Naive B cell (primary cell): Measurements from ENCODE around the gene CST6. TPM values are rescaled to one million over a fixed set of nuclear protein-coding genes. Genes with fewer than 3 reads are reported as not detected.

ENCODE experiments used
- ATAC-seq, 2 donors: fragments of 150-1000 bp; cut with Tn5 transposase; 2 replicates each; pipeline ENCODE4 v1.10.0; 2021; ENCODE audit warnings: low read depth in 2 of 2, mild to moderate bottlenecking in 2 of 2, moderate library complexity in 2 of 2
- DNase-seq: peaks from one replicate; pipeline ENCODE4 v3.0.0; 2022
- H3K27ac Mint-ChIP-seq, 6 donors: one replicate each; pipeline ENCODE4 v1.8.0; 2020 to 2022; ENCODE audit warnings: mild to moderate bottlenecking in 6 of 6, mixed read lengths in 6 of 6, moderate library complexity in 5 of 6, inconsistent platforms in 2 of 6
- H3K27me3 Mint-ChIP-seq, 3 donors: one replicate each; pipeline ENCODE4 v1.8.0; 2021 to 2022; ENCODE audit warnings: mixed read lengths in 3 of 3, mild to moderate bottlenecking in 1 of 3
- H3K36me3 Mint-ChIP-seq, 2 donors: one replicate each; pipeline ENCODE4 v1.8.0; 2020 to 2022; ENCODE audit warnings: mixed read lengths in 2 of 2, inconsistent platforms in 1 of 2, mild to moderate bottlenecking in 1 of 2
- H3K4me1 Mint-ChIP-seq, 3 donors: one replicate each; pipeline ENCODE4 v1.8.0; 2020 to 2022; ENCODE audit warnings: mixed read lengths in 3 of 3, inconsistent platforms in 1 of 3, mild to moderate bottlenecking in 1 of 3, moderate library complexity in 1 of 3
- H3K4me3 Mint-ChIP-seq, 8 donors: one replicate each; pipeline ENCODE4 v1.8.0; 2020 to 2022; ENCODE audit warnings: mild to moderate bottlenecking in 8 of 8, mixed read lengths in 8 of 8, moderate library complexity in 8 of 8, inconsistent platforms in 2 of 8
- H3K9me3 Mint-ChIP-seq, 7 donors: one replicate each; pipeline ENCODE4 v1.8.0; 2020 to 2022; ENCODE audit warnings: mixed read lengths in 7 of 7, mild to moderate bottlenecking in 5 of 7, inconsistent platforms in 2 of 7, moderate library complexity in 1 of 7
- polyA plus RNA-seq, 6 donors: library from polyadenylated mRNA; unstranded; fragments of 300-500 nt; fragmentation: Illumina TruSeq; gene quantifications; one replicate each; pipeline ENCODE4 v1.2.3, GENCODE V29; 2021; ENCODE audit warnings: low read depth in 6 of 6

CST6 gene
- polyA plus RNA-seq, 6 donors from 2014 or later: not detected

DNA sequence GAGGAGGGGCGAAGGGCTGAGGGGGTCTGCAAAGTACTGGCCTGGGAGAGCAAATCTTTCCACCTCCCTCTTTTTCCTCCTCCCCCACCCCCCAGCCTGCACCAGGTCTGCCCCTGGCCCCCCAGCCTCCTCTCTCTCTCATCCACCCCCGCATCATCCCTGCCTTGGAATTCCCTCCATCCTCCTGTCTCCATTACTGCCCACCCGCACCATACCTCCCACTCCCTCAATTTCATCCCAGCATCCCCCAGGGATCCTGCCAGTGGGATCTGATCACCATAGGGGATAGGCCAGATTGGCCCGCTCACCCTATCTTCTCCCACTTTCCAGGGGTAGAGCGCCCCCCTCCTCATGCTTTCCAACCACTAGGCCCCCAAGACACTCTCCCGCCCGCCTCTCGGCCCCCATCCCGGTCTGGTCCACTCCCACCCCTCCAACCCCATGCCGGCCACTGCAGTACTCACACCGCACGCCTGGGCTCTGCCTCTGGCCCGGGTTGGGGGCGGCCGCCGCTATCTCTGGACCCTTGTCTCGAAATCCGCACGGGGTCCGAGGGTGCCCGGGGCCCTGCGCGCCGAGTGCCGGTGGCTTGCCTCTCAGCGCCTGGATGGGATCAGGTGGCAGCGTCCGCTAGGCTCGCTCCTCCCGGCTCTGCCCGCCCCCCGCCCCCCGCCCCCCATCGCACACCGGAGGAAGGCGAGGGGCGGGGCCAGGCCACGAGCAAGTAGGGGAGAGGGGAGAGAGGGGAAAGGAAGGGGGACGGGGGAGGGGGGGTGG, 36.9 kb downstream of the CST6 start, which contains the start of gene GAL3ST3:
Gene GAL3ST3, minus strand, starts transcription at position 615 of the 777 bp plus-strand sequence. CDS start 3,746 bp downstream, outside the sequence.
- DNase-seq: no peak
- peaks cover 0 to 19% (median 8%) of the 10 kb centered on the region in 3 donors for H3K27me3 Mint-ChIP-seq
- H3K4me3 Mint-ChIP-seq: peak within 1 kb of the TSS in 7 of 8 donors; percentile 29 to 74 (median 41)
- H3K27ac Mint-ChIP-seq: peak within 1 kb of the TSS in 2 of 6 donors; percentile 18 to 26
- H3K9me3 Mint-ChIP-seq: peaks cover 0 to 1% (median 0%) of the 10 kb centered on the region in 7 donors
- no peak for ATAC-seq
- H3K36me3 Mint-ChIP-seq: no peaks in the 10 kb centered on the region
- H3K4me1 Mint-ChIP-seq: peaks cover 45 to 47% (median 47%) of the 10 kb centered on the region in 3 donors

GRCh38 chr11:66050581-66051231, 38.9 kb downstream of the CST6 start:
- peaks cover 0 to 19% (median 8%) of the 10 kb centered on the region in 3 donors for H3K27me3 Mint-ChIP-seq
- H3K9me3 Mint-ChIP-seq: peaks cover 0 to 1% (median 0%) of the 10 kb centered on the region in 7 donors
- H3K27ac Mint-ChIP-seq: peak overlapping the region in 3 of 6 donors; percentile 72 to 96 (median 90)
- DNase-seq (no peak), ATAC-seq (no peak)
- peaks cover 39% of the 10 kb centered on the region in 3 donors for H3K4me1 Mint-ChIP-seq
- peaks cover 0 to 4% of the 10 kb centered on the region in 2 donors for H3K36me3 Mint-ChIP-seq
- peak overlapping the region; percentile 92 to 100 (median 98) for H3K4me3 Mint-ChIP-seq

DNA sequence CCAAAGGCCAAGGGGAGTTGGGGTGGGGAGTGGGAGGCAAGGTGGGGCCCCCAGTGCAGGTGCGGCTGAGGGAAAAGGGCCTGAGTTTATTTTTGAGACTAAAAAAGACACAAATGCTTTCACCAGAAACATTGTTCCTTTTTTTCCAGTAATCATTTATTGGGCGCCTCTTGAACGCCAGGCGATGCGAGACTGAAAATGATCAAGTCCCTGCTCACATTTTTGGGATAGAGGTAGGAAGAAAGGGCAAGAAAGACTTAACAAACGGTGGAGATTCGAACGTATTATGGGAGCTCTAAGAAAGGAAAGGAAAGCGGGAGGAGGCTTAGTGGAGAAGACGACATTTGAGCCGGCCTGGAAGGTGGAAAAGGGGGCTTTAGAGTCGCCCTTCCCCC, 39.6 kb downstream of the CST6 start:
- Mint-ChIP-seq H3K36me3 (peaks cover 0 to 5% of the 10 kb centered on the region in 2 donors), H3K9me3 (peaks cover 0 to 1% (median 0%) of the 10 kb centered on the region in 7 donors), H3K27me3 (peaks cover 0 to 19% (median 8%) of the 10 kb centered on the region in 3 donors), H3K4me3 (peak overlapping the region; percentile 92 to 100 (median 98)), H3K4me1 (peaks cover 36 to 38% (median 38%) of the 10 kb centered on the region in 3 donors), H3K27ac (peak overlapping the region; percentile 26 to 97 (median 90))
- DNase-seq (no peak), ATAC-seq (no peak)

DNA sequence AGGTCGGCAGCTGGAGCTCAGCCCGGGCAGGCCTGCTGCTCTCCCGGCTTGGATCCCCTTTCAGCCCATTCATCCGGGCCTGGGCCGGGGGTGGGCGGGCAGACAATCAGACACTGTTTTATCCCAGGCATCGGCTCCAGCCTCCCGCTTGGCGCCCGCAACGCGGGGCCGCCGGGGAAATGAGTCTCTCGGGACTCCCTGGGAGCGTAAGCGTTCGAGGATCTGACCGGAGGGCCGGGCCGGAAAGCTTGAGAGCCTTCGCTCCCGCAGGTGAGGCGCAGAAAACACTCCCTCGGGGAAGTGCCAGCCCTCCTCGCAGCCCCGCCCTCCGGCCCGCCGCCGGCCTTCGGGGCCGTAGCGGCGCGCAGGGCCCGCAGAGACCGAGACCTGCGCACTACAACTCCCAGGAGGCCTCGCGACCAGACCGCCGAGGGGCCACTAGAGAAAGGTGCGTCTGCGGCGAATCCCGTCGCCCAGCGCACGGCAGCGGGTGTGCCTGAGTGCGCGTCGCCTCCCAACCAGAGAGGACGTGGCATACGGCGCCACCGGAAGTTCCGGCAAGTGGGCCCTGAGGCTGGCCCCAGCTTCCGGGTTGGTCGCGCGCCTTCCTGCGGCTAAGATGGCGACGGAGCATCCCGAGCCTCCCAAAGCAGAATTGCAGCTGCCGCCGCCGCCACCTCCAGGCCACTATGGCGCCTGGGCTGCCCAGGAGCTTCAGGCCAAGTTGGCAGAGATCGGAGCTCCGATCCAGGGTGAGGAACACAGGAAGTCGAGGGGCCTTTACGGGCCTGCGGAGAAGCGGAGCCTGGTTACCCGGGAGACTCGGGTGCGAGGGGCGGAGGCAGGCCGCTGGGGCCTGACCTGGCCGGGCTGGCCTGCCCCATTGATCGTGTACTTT, 40.2 kb downstream of the CST6 start, which contains the start of gene SF3B2:
Gene SF3B2, plus strand, starts transcription at position 599 of the 898 bp plus-strand sequence. Its CDS starts 21 bp downstream, at position 620.
- ATAC-seq (peak; percentile 93), DNase-seq (peak; percentile 95)
- H3K27ac Mint-ChIP-seq: peak within 1 kb of the TSS; percentile 95 to 99 (median 97)
- peaks cover 1 to 9% of the 10 kb centered on the region in 2 donors for H3K36me3 Mint-ChIP-seq
- peaks cover 0 to 1% (median 0%) of the 10 kb centered on the region in 7 donors for H3K9me3 Mint-ChIP-seq
- H3K4me3 Mint-ChIP-seq: peak within 1 kb of the TSS; percentile 92 to 100 (median 99)
- H3K4me1 Mint-ChIP-seq: peaks cover 36 to 38% (median 38%) of the 10 kb centered on the region in 3 donors
- peaks cover 0 to 19% (median 8%) of the 10 kb centered on the region in 3 donors for H3K27me3 Mint-ChIP-seq

GRCh38 chr11:66052664-66052982, 40.8 kb downstream of the CST6 start:
- peaks cover 0 to 18% (median 8%) of the 10 kb centered on the region in 3 donors for H3K27me3 Mint-ChIP-seq
- H3K4me1 Mint-ChIP-seq: peaks cover 36 to 38% (median 38%) of the 10 kb centered on the region in 3 donors
- H3K27ac Mint-ChIP-seq: peak overlapping the region; percentile 92 to 99 (median 96)
- ATAC-seq: no peak
- H3K4me3 Mint-ChIP-seq: peak overlapping the region; percentile 92 to 100 (median 99)
- peaks cover 6 to 9% of the 10 kb centered on the region in 2 donors for H3K36me3 Mint-ChIP-seq
- H3K9me3 Mint-ChIP-seq: peaks cover 0 to 1% (median 0%) of the 10 kb centered on the region in 7 donors
- DNase-seq: no peak

- Mint-ChIP-seq H3K4me1 (peaks cover 30 to 37% (median 31%) of the 10 kb centered on the region in 3 donors), H3K27me3 (no peaks in the 10 kb centered on the region), H3K9me3 (peaks cover 0 to 1% (median 0%) of the 10 kb centered on the region in 7 donors), H3K27ac (peak overlapping the region in 2 of 6 donors; percentile 60 to 77), H3K36me3 (peaks cover 11 to 19% of the 10 kb centered on the region in 2 donors), H3K4me3 (peak overlapping the region in 1 of 8 donors; percentile 84)
- DNase-seq (no peak), ATAC-seq (no peak)
Observed at GRCh38 chr11:66055021-66055420, 43.2 kb downstream of the CST6 start.

DNA sequence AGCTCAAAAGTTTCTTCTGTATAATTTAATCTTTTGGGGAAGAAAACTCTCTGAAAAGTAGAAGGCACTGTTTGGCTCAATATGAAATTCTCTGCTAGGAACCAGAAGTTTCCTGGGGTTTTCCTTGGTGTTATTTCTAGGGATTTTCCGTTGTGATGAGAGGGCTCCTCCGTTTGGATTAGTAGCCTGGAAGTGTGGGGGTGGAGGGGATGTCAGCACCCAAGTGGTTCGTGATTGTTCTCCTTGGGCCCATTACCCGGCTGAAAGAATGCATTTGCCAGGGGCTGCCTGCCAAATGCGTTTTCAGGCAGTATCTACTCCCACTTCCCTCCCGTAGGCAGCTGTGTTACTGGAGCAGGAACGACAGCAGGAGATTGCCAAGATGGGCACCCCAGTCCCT, 44.7 kb downstream of the CST6 start:
- no peak overlapping the region for H3K27ac Mint-ChIP-seq

GRCh38 chr11:66059966-66060680, 48.3 kb downstream of the CST6 start:
- peaks cover 46 to 60% of the 10 kb centered on the region in 2 donors for H3K36me3 Mint-ChIP-seq
- no peaks in the 10 kb centered on the region for H3K27me3 Mint-ChIP-seq
- H3K4me3 Mint-ChIP-seq: no peak overlapping the region

More for the DNA sequence above, 44.7 kb downstream of the CST6 start:
- H3K9me3 Mint-ChIP-seq: no peaks in the 10 kb centered on the region
- ATAC-seq: no peak
- peaks cover 23 to 34% of the 10 kb centered on the region in 2 donors for H3K36me3 Mint-ChIP-seq
- H3K4me1 Mint-ChIP-seq: peaks cover 28 to 32% (median 30%) of the 10 kb centered on the region in 3 donors
- no peak overlapping the region for H3K4me3 Mint-ChIP-seq
- H3K27me3 Mint-ChIP-seq: no peaks in the 10 kb centered on the region
- no peak for DNase-seq

GRCh38 chr11:66061268-66061667, 49.5 kb downstream of the CST6 start:
- Mint-ChIP-seq H3K9me3 (no peaks in the 10 kb centered on the region), H3K4me1 (peaks cover 16 to 27% (median 22%) of the 10 kb centered on the region in 3 donors), H3K36me3 (peaks cover 51 to 65% of the 10 kb centered on the region in 2 donors), H3K4me3 (no peak overlapping the region), H3K27ac (peak overlapping the region in 2 of 6 donors; percentile 34 to 43), H3K27me3 (no peaks in the 10 kb centered on the region)
- no peak for ATAC-seq
- no peak for DNase-seq

More at GRCh38 chr11:66059966-66060680, 48.3 kb downstream of the CST6 start:
- no peak for DNase-seq
- H3K27ac Mint-ChIP-seq: peak overlapping the region in 4 of 6 donors; percentile 30 to 78 (median 50)
- peaks cover 16 to 25% (median 24%) of the 10 kb centered on the region in 3 donors for H3K4me1 Mint-ChIP-seq
- no peaks in the 10 kb centered on the region for H3K9me3 Mint-ChIP-seq
- no peak for ATAC-seq

DNA sequence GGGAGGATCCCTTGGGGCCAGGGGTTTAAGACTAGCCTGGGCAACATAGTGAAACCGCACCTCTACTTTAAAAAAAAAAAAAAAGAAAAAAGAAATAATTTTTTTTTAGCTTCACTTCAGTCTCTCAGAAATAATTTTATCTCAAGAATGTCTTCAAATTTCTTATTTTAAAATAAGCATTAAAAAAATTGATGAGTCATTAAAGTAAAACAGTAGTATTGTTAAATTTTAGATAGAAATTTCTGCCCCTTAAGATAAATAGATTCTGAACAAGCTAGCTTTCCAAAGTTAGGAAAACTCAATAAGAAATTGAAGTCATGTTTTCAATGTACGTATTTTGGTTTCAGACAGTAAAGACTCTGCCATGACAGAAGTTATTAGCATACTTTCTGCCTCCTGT, 50.6 kb downstream of the CST6 start:
- H3K27ac Mint-ChIP-seq: peak overlapping the region in 2 of 6 donors; percentile 30 to 65
- DNase-seq (no peak), ATAC-seq (no peak)
- H3K27me3 Mint-ChIP-seq: no peaks in the 10 kb centered on the region
- H3K4me1 Mint-ChIP-seq: peaks cover 23 to 38% (median 31%) of the 10 kb centered on the region in 3 donors
- no peaks in the 10 kb centered on the region for H3K9me3 Mint-ChIP-seq
- H3K36me3 Mint-ChIP-seq: peaks cover 46 to 59% of the 10 kb centered on the region in 2 donors
- no peak overlapping the region for H3K4me3 Mint-ChIP-seq
